Amniotic epithelial cell (primary cell): Measurements from ENCODE around the gene DNLZ.

Experiments used
- DNase-seq: peaks from one replicate; pipeline ENCODE4 v3.0.0-alpha.2; 2010; ENCODE audit warnings: low read depth

DNLZ gene

GRCh38 chr9:136396219-136396515 is 32.6 kb upstream of the DNLZ start:
- DNase-seq, result no peak

GRCh38 chr9:136395345-136396218 is 32.0 kb upstream of the DNLZ start:
- no peak for DNase-seq

- DNase-seq, result no peak
Observed at GRCh38 chr9:136395020-136395340, 31.4 kb upstream of the DNLZ start.

- no peak for DNase-seq
Observed at GRCh38 chr9:136394312-136395019, 30.9 kb upstream of the DNLZ start.

GRCh38 chr9:136393531-136393930 is 30.0 kb upstream of the DNLZ start:
- no peak for DNase-seq

GRCh38 chr9:136392538-136393449 is 29.2 kb upstream of the DNLZ start:
- no peak for DNase-seq

- DNase-seq, result no peak
Observed at GRCh38 chr9:136391737-136392537, 28.4 kb upstream of the DNLZ start.

- no peak for DNase-seq
Observed at GRCh38 chr9:136389396-136389795, 25.9 kb upstream of the DNLZ start.

GRCh38 chr9:136387217-136387616 is 23.7 kb upstream of the DNLZ start:
- no peak for DNase-seq

GRCh38 chr9:136386018-136386417 is 22.5 kb upstream of the DNLZ start:
- no peak for DNase-seq

GRCh38 chr9:136385015-136385414 is 21.5 kb upstream of the DNLZ start:
- no peak for DNase-seq

GRCh38 chr9:136383436-136383835 is 19.9 kb upstream of the DNLZ start:
- no peak for DNase-seq

GRCh38 chr9:136381966-136382513 is 18.5 kb upstream of the DNLZ start:
- DNase-seq, result no peak

GRCh38 chr9:136381311-136381710 is 17.8 kb upstream of the DNLZ start:
- DNase-seq, result no peak

- no peak for DNase-seq
Observed at GRCh38 chr9:136380381-136380780, 16.8 kb upstream of the DNLZ start.

GRCh38 chr9:136379891-136380290 is 16.3 kb upstream of the DNLZ start:
- no peak for DNase-seq

- no peak for DNase-seq
Observed at GRCh38 chr9:136379401-136379800, 15.9 kb upstream of the DNLZ start.

GRCh38 chr9:136379003-136379287 is 15.4 kb upstream of the DNLZ start:
- DNase-seq, result no peak

- no peak for DNase-seq
Observed at GRCh38 chr9:136378170-136379002, 14.8 kb upstream of the DNLZ start.

GRCh38 chr9:136377341-136378169 is 14.0 kb upstream of the DNLZ start:
- DNase-seq, result no peak
